Stimulated activated CD4-positive, alpha-beta T cell treated with anti-CD3 and anti-CD28 coated beads, Interleukin-2, amount 100 ng/mL, for 4 hours (primary cell): ENCODE data around the gene TTLL11.
"Not testable (repeated sequence)": the region's sequence is repeated elsewhere in the genome, so short reads cannot be mapped to it uniquely, and the experiment has no call there.

Experiments
- DNase-seq: peaks from one replicate; pipeline ENCODE4 v3.0.0-alpha.2; 2020; ENCODE audit warnings: low read depth

TTLL11 gene

DNA sequence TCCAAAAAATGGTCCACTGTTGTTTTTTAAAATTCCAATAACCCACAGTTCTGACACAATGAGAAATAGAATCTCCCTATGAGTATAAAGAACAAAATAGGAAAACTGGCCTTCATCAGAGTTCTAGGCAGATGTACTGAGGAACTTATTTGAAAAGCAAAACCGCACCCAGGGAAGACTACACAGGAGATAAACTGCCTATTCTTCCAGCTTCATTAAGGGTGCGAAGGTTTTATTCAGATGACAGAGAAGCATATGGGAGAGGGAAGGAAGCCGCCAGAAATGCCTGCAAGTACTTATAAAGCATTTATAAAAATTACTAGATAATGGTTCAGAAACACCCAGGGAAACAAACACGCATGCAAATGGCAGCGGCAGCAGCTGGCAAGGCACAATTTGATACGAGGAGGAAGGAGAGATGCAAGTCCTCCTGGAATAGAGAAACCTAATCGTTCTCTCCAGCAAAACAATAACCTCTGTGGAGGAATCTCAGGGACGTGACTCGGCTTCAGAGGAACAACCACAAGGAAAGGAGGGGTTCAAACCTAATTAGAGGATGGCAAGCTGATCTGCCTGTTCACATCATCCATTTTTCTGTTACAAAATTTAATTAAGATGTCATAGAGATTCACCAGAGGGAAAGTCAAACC, 9.0 kb downstream of the TTLL11 start:
- no peak for DNase-seq

DNA sequence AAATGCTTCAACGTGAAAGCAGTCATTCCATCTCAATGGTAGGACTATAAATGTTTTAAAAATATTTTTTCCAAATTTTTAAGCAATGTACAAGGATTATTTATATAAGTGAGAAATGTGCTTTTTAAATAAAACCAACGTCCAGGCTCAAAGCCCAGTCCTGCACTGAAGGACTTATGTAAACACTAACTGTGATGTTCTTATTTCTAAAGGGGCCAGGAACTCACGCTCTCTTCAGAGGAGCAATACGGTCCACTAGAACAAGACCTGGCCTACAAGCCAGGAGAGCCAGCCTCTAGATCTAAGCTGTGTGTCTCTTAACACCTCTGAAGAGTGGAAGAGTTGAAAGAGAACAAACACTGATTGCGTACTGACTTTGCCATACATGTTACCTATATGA, 12.1 kb downstream of the TTLL11 start:
- DNase-seq: no peak

DNA sequence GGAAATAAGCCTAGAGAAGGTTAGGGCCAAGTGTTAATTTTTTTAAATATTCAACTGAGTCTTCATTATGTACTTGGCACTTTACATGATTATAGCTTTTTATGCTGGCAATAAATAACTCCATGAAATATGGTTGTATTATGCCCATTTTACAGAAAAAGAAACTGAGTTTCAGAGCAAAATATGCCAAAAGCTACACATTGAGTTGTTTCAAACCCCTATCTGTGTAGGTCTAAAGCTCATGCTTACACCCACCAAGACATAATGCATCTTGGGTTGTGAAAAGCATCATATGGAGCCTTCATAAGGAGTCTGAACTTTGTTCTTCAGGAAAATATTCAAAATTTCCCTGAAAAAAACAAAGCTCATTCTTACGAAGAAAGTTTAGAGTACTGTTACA, 14.6 kb downstream of the TTLL11 start:
- DNase-seq: no peak

DNA sequence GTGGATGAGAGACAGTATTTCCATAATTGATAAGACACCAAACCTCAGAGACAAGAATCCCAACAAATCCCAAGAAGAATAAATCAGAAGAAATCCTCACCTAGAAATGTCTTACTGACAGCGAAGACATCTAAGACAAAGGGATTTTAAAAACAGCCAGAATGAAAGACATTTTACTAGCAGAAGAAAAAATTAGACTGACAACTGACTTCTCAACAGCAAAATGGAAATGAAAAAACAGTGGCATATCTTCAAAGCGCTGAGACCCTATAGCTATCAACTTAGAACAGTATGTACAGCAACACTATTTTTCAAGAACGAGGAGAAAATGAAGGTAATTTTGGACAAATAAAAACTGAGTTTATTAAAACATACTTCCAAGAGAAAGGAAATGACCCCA, 16.3 kb downstream of the TTLL11 start:
- DNase-seq: no peak

DNA sequence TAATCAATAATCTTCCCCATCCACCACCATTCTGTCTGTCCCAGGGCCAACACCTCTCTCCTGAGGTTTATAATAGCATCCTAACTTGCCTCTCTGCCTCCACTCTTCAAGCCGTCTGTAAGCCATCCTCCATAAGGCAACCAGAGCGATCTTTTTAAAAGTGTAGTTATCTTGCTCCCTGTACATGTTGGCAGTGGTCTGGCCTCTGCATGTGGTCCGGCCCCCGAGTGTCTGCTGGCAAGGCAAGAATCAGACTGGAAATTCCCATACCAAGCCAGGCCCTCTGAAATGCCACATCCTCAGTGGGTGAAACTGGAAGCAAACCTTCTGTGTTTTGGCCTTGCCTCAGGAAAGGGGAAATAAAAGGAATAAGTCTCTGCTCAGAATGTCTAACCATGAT, 17.0 kb downstream of the TTLL11 start:
- no peak for DNase-seq

DNA sequence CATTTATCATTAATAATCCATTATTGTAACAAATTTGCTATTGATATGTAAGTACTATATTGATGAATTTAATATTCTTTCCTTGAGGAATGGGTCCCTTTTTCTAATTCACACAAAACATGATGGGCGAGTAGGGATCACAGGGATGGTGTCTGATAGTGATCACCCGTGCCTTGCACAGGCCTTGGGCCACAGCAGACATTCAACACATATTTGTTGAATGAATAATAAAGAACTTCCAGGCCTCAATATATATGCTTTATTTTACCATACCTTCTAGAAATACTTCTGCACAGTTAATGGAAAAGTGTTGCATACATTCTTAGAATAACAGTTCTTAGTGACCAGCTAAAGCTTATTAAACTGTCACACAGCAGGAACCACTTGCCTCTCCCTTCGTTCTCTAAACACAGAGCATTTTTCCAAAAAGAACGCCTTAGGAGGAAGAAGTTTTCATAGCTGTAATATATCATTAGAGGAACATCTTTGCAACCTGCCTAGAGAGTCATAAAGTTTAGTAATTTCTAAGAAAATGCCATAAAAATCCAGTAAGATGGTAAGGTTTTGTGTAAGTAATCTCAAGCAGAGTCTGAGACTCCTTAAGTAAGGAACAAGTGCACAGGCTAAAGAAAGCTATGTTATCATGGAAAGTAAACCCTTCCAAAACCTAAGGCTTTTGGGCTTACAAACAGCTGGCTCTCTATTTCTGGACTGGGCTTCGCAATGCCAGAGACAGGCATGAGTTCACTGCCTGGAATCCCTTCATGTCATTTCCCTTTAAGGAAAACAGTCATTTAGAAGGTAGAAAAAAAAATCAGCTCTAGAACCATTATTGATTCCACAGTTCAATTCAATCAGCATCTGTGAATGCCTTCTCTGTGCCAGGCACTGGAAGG, 17.7 kb downstream of the TTLL11 start:
- DNase-seq: no peak

DNA sequence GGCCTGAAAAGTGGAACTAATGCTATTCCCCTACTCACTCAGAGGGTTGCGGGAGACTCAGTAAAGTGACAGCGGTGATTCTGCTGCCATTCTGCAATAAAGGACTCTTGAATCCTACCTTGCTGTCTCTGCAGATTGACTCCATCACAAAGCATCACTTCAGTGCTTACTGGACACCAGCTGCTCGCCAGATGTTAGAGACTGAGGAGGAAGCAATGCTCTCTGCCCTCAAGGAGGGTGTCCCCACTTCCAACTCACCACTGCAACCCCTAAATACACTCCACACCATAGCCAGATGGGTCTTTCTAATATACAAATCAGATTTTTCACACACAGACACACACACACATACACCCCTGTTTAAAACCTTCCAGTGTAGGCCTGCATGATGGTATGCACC, 21.4 kb downstream of the TTLL11 start:
- DNase-seq: no peak

DNA sequence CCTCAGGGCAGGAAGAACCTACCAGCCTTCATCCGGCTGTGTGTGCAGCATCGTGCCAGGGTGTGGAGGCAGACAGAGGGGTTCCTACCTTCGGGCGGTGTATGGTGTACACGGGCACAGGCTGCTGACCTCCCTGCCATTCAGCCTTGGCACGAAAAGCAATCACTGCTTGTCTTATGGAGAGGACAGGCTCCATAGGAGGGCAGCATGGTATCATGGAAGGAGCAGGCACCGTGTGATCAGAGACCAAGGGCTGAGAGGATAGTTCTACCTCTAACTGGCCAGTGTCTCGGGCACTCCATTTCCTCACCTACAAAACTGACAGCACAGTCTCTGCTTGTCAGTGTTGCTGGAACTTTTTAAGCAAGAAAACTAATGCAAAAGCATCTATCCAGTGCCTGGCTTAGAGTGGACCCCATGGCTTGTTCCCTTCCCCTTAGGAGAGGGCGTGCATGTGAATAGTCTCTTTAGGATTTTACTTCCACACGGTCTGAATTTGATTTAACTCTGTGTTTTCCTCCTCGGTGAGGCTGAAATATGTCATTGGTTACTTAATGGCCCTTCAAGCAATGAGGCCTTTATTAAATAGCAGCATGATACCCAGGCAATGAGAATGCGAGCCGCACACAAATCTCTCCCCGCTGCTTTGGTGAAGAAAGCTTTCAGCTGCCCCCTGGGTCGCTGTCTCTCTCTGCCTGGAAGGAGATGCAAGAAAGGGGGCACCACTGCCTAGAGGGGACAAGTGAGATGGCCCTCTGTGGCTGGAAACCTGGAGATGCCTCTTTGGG, 22.2 kb downstream of the TTLL11 start:
- DNase-seq: no peak

DNA sequence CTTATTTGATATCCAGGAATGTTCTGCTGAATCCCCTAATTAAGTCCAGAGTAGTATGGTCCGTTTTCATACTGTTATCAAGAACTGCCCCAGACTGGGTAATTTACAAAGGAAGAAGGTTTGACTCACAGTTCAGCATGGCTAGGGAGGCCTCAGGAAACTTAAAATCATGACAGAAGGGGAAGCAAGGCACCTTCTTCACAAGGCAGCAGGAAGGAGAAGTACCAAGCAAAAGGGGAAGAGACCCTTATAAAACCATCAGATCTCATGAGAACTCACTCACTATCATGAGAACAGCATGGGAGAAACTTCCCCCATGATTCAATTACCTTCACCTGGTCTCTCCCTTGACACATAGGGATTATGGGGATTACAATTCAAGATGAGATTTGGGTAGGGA, 26.4 kb downstream of the TTLL11 start:
- not testable (repeated sequence) for DNase-seq

DNA sequence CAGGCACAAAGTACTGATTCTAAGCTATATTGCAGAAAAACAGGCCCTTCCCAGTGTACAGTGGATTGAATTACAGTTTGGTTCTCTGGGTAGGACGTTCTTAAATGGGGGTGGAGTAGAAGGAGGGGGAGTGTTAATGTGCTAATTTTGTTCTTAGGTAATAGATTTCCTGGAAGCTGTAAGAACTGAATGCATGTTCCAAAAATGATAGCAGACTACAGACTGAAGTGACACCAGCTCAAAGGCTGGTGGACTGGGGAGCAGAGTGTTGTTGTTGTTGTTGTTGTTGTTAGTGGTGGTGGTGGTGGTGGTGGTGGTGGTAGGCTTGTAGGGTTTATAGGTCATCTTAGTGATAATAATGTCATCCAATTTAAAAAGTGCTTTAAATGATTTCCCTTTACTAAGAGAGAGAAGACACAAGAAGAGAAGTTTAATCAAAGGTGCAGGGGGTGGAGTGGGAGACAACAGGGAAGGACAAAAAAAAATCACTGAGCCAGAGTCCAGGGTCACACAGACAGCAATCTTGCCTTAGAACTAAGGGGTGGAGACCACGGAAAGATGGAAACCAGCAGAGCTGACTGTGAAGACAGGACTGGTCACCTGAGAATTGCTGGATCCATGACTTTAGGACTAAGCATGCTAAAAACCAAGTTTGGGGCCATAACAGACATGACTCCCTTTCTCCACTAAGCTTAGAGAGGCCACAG, 27.0 kb downstream of the TTLL11 start:
- DNase-seq: no peak

DNA sequence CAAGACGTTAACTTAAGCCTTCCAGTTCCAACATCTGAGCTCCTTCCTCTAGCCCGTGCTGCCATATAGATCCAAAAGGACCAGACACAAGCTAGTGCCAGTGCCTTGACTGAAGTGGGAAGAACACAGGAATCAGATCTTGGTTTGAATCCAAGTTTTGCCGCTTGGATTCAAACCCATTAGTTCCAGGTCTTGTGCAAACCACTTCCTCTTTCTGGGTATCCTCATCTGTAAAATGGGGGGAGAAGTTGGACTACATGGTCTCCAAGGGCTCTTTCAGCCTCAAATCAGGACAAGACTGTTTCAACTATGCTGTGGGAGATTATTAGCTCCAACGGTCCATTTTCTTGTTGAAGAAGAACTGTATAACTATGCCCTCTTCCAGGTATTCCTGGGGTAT, 32.6 kb downstream of the TTLL11 start:
- no peak for DNase-seq

DNA sequence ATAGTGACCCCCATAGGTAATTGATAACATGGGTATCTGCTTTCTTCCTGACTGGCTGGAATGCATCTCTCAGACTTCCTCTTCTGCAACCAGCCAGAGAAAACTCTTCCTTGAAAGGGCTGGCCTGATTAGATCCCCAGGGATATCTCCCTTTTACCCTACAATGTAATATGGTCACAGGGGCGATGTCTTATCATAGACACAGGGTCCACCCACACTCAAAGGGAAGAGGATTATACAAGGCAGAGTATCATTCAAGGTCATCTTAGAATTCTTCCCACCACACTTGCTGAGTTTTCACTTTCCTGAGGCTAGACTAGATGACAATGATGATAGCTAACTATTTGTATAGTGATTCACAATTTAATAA, 33.2 kb downstream of the TTLL11 start:
- DNase-seq: no peak

DNA sequence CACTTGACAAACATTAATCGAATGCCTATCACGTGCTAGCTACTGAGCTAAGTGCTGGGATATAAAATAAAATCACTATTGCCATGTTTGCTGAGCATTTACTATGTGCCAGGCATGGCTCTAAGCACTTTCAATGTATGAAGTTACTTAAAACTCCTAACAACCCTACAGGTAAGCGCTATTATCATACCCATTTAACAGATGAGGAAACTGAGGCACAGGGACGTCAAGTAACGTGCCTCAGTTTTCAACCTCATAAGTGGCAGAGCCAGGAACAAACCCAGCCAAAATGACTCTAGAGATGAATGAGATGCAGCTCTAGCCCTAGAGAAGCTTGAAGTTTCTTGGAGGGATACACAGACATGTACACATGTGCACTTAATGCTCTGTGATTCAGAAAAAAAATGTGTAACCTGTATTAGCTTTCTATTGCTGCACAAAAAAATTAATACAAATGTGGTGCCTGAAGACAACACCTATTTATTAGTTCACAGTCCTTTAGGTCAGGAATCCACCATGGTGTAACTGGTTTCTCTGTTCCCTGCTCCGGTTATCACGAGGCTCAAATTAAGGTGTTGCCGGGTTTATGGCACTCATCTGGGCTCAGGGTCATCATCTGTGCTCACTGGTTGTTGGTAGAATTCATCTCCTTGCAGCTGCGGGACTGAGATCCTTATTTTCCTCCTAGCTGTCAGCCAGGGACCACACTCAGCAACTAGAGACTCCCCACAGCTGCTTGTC, 33.7 kb downstream of the TTLL11 start:
- DNase-seq: no peak

DNA sequence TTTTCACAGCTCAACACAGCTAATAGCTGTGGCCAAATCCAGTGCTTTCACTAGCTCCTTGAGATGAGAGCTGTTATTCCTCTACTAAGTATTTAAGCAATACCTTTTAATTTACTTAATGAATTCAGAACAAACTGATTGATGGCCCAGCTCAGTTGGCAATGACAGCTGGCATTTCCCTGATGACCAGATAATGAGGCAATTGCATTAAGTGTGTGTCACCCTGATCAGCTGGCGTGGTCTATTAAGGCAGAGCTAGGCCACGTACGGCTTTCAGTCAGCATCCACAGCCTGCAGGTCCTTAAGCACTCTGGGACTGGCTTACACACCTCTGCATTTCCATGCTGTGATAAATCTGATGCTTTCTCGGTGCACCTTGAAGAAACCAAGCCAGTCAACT, 34.4 kb downstream of the TTLL11 start:
- DNase-seq: no peak

DNA sequence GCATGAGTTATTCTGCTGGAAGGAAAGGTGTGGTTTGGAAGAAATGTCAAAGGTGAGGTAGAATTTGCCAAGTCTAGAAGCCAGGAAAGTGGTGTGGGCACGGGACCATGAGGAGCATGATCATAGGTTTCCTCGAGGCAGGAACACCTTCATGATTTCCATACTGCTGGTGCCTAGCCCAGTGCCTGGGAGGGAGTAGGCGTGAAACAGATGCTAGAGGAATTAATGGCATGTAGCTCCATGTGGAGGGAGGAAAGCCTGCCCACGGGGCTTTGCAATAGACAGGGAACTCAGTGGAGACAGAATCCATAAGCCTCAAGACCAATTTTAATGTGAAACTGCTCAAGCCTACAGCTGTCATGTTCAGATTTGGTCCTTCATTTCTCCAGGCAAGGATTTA, 35.1 kb downstream of the TTLL11 start:
- no peak for DNase-seq

DNA sequence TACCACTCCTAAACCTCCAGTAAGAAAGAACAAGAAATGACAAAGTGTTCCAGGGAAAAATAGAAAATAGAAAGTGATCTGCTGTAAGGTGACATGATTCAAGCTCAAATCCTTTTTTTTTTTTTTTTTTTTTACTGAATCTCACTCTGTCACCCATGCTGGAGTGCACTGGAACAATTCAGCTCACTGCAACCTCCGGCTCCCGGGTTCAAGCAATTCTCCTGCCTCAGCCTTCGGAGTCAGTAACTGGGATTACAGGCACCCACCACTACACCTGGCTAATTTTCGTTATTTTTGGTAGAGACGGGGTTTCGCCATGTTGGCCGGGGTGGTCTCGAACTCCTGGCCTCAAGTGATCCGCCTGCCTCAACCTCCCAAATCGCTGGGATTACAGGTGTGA, 35.9 kb downstream of the TTLL11 start:
- DNase-seq: no peak

DNA sequence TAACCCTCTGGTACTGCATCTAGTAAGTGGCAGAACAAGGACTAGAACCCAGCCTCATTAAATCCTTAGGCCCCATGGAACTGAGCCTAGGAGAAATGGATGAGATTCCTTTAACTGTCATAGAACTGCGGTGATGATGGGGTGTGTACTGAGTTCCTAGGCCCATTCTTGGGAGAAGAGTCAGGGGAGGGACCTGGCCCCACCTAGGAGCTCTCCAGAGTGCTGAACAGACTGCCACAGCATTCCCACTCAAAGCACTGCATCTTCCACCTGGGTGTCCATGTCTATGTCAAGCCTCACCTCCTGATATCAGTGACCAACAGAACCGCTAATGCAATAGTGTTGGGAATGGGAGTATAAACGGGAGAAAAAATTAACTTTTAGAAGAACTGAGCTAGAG, 36.6 kb downstream of the TTLL11 start:
- DNase-seq: no peak

DNA sequence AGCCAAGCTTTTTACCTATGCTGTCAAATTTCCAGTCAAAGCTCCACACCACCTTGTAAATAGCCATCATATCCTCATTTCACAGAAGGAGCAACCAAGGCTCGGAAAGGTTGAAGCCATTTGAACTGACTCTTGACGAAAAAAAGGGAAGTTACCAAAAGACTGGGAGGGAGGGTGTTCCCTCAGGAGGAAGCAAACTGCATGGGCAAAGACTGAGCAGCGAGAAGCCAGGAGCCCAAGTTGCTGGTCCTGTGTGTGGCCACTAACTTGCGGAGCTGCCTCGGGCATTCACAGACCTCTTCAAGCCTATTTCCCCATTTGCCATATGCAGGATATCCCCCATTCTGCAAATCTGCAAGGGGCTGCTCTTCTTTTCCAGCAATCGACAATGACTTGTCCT, 37.4 kb downstream of the TTLL11 start:
- no peak for DNase-seq

DNA sequence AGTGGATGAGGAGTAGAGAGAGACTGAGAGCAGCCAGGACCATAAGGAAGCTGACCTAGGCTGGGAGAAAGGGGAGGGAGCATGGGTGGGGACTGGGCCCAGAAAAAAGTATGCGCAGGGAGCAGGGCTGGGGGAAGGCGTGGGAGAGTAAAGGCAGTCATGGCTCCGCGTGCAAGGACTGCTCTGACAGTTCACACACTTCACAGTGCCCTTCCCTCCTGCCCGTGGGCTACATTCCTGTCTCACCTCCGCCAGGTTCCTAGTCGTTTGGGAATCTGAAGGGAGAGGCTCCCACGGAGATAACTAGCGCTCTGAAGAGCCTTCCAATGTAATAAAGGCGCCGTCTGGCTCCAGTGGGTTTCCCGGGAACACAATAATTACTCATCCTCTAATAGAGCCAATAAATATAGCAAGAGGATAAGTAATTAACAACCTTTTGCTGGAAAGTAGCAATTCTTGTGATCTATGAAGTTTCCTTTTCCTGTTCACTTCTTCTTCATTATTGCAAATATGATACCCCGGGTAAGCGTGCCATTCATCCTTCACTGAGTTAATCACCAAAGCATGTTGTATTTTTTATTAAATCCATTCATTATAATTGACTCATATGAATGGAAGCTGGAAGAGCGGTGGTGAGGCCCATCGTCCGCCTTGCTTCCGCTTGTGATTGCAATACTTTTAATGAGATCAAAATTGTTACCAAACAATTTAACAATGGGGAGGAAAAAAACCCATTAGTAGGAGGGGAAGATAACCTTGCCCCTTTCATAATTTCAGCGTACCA, 39.3 kb downstream of the TTLL11 start:
- DNase-seq: no peak

DNA sequence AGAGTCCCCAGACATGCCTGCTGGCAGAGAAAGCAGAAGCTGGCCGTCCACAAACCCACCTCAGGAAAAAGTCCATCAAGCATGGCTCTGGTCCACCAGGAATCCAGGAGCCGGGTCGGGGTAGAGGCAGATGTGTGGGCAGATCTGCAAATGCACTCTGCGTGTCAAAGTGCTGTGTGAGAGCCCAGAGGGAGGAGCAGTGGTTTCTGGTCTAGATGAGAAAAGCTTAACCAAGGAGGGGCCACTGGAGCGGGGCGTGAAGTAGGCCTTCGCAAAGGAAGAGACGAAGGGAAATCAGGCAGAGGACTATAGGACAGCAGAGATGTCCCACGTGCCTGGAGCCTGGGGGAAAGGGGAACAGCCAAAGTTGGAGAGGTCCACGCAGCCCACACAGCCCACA, 40.0 kb downstream of the TTLL11 start:
- no peak for DNase-seq
